ENCODE measurements around the gene MEIOB.

The MEIOB gene

DNA sequence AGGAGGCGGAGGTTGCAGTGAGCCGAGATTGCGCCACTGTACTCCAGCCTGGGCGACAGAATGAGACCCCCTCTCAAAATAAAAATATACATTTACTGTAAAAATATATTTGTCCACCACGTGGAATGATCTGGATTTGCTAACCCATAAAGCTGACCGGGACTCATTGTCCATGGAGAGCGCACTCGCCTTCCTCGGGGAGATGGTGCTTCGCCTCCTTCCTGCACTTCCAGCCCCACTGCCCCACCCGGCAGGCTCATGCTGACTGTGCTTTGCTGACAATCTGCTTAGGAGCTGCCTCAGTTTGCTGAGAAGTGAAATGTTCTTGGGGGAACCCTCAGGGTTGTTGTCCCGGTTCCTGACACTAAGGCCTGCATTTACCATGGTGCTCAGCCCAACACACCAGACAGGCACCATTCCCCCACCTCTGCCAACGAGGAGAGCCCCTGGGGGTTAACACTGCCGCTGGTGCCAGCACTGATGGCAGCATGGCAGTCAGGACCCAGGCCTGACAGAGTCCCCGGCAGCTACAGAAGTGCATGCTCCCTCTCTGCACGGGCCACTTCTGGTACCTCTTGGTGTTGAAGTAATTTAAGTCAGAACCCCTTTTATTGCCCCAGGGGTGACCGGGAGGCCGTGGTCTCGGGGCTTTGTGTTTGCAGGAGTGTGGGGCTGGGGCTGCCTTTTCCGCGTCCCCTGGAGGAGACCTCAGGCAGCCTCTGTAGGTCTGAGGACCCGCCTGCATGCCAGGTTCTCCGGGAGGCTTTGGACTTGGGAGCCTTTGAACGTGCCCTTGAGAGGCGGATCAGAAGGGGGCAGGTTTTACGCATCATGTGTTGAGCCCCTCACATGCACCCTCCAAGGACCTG lies 86.8 kb downstream of the MEIOB start:
- no peak for DNase-seq

Data from CD4-positive, alpha-beta T cell treated with Interleukin-4 for 4 hours (primary cell).